HK-2 (cell line): ENCODE data around the gene AP3S2.
"Not testable (repeated sequence)": the region's sequence is repeated elsewhere in the genome, so short reads cannot be mapped to it uniquely, and the experiment has no call there.

ENCODE experiments used
- DNase-seq: peaks from one replicate; pipeline ENCODE4 v3.0.0-alpha.2; 2018; ENCODE audit not compliant: unreplicated experiment

Gene AP3S2

DNA sequence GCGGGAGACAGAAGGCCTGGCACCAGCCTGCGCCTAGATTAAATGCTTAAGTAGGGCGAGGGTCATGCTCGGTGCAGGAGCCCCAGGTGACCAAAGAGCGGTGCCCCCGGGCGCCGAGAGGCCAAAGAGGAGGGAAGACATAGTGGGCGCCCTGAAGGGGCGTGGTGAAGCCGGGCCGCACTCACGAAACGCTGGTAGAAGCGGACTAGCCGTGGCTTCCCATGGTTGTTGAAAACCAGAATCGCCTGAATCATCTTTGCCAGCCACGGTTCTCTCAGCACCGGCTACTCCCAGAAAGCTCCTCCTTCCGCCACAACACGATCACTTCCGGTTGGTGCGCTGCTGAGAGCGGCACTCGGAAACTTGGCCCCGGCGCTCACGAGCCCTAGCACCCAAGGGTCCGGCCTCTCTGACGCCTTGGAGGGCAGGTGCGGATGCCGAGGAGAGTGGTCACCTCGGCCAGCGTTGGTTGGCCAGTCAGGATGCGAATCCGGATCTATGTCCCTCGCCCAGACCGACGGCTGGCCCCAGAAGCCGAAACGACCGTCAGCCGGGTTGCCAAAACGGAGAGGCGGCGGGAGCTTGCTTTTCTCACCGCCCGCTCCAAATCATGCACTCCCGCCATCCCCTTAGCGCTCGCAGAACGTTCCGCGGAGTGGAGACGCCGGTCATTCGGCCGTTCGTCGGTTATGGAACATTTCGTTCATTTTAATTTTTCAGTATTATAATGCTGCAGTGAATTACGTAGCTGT, at the start of gene AP3S2:
AP3S2 (minus strand) TSS at position 299 of the 752 bp plus-strand sequence; CDS start at position 254, 45 bp downstream.
- peak; percentile 91 for DNase-seq

DNA sequence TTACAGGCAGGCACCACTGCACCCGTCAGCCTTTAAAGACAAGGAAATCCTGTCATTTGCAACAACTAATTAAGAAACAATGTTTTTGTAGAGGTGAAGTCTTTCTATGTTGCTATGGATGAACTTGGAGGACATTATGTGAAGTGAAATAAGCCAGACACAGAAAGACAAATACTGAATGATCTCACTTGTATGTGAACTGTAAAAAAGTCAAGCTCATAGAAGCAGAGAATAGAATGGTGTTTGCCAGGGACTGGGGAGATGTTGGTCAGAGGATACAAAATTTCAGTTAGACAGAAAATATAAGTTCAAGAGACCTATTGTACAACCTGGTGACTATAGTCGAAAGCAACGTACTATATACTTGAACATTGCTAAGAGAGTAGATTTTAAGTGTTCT, 46.1 kb upstream of the AP3S2 start:
- DNase-seq, result no peak

DNA sequence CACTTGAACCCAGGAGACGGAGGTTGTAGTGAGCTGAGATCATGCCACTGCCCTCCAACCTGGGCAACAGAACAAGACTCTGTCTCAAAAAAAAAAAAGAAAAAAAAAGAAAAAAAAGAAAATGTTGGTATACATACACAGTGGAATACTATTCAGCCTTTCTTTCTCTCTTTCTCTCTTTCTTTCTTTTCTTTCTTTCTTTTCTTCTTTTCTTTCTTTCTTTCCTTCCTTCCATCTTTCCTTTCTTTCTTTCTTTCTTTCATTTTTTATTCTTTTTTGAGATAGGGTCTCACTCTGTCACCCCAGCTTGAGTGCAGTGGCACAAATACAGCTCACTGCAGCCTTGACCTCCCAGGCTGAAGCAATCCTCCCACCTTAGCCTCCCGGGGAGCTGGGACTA, 45.6 kb upstream of the AP3S2 start:
- DNase-seq, result not testable (repeated sequence)

DNA sequence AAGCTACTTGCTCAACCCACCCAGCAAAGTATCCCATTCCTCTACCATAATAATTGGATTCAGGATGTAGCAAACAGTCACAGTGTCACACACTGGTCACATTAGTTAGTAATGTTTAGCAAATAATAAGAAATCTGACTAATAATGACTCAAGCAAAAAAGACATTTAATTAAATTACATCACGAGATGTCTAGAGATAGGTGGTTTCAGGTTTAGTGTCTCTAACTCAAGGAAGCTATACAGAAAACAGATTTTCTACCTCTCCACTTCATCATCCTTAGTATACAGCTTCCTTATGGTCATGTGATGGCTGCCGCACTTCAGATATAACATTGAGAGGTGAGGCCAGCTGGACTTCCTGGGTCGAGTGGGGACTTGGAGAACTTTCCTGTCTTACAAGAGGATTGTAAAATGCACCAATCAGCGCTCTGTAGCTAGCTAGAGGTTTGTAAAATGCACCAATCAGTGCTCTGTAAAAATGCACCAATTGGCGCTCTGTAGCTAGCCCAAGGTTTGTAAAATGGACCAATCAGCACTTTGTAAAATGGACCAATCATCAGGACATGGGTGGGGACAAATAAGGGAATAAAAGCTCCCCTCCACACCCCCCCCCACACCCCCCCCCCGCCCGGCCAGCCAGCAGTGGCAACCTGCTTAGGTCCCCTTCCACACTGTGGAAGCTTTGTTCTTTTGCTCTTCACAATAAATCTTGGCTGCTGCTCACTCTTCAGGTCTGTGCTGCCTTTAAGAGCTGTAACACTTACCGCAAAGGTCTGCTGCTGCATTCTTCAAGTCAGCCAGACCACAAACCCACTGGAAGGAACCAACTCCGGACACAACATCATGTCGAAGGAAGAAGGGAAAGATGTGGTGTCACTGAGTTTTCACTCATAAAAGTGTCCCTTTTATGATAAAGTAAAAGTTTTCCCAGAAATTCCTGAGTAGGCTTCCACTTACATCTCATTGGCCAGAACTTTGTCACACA, 43.9 kb upstream of the AP3S2 start:
- no peak for DNase-seq

DNA sequence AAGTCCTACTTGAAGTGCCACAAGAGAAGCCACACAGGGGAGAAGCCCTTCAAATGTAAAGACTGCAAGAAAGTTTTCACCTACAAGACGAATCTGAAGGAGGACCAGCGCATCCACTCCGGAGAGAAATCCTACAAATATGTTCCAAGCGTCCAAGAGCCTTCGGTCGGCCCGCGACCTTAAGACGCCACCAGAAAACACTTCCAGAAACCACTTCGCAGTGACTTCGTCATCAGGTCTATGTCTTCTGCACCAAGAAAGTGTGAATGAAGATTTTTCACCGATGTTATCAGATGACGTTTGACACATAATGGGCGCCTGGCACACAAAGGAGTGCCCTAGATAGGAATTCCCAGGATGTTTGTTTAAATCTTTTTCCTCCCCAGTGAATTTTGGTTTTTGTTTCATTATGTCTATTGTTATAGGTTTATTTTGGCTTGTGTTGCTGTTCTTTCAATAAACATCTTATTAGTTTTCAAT, 43.0 kb upstream of the AP3S2 start:
- DNase-seq, result no peak

DNA sequence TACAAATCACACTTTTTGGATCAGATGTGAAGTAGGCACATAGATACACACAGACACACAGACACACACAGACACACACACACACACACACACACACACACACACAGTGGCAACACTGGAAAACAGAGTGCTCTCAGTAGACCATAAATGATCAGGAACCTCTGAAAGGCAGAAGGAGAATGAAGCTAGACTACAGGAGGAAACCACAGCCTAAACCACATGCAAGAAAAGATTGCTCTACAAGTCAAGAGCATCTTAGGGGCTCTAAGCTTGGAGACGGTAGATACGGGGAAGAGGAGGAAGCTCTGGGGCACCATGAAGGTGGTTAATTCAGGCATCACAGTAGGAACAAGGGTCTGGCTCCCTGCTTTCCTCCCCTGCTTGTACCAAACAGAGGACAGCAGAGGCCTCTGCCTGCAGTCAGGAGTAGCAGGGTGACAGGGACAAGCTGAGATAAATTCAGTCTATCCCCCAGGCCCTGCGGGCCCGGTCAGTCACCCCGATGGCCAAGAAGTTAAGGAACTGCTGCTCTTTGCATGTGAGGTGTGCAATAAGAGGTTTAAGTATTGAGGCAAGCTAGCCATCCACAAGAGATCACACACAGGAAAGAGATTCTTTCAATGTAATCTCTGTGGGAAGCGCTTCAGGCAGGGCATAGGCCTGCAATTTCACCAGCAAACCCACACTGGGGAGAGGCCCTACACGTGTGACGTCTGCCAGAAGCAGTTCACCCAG, 42.4 kb upstream of the AP3S2 start:
- DNase-seq, result no peak

DNA sequence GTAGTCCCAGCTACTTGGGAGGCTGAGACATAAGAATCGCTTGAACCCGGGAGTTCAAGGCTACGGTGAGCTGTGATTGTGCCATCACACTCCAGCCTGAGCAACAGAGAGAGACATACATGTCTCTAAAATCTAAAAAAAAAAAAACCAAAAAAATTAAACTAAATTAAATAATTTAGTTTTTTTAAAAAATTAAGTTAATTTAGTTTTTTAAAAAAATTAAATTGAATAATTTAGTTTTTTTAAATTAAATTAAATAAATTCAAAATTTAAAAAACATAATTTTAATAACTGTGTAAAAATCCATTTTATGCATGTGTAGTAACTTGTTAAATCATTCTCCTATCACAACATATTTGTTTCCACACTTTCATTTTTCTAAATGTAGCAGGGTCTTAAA, 39.1 kb upstream of the AP3S2 start:
- no peak for DNase-seq

DNA sequence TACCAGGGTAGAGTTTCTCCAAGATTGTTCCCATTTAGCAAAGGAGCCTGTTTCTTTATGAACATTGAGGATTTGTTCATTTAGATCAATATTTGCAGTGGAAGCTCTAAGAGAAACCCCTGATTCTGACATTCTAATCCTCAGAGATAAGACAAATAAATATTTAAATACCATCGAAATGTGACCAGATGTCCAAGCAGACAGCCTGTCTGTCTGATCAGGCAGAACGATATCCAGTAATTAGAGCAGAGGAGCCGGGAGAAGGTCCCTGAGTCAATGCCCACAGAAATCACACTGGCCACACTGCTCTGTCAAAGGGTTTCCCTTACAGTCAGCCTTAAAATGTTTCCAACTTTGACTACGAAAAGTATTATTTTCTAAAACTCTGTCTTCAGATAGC, 34.6 kb upstream of the AP3S2 start:
- no peak for DNase-seq

DNA sequence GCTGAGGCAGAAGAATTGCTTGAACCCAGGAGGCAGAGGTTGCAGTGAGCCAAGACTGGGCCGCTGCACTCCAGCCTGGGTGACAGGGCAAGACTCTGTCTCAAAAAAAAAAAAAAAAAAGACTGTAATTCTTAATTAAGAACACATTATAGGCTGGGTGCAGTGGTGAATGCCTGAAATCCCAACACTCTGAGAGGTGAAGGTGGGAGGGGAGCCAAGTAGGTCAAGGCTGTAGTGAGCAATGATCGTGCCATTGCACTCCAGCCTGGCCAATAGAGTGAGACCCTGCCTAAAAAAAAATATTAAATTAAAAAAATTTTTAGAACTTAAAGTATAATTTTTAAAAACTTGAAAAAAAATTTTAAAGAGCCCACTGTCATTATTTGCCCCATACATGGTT, 32.4 kb upstream of the AP3S2 start:
- no peak for DNase-seq

DNA sequence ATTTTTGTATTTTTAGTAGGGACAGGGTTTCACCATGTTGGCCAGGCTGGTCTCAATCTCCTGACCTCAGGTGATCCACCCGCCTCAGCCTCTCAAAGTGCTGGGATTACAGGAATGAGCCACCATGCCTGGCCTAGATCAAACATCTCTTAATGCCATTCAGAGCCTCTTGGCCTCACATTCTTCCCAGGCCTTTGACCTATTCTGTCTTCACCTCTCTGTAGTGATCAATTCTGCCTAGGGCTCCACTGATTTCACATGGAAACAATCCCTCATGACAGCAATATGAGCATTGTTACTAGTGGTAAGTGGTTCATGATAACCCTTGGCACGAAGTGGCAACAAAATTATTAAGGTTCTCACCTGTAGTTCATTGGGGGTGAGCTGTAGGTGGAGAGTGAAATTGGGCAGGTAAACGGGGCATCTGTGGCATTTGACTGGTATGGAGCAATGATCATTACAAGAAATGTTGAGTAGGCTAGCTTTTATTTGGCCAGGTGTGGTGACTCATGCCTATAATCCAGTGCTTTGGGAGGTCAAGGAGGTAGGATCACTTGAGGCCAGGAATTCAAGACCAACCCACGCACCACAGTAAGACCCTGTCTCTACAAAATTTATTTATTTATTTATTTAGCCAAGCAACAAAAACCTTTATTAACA, 23.8 kb upstream of the AP3S2 start:
- no peak for DNase-seq

DNA sequence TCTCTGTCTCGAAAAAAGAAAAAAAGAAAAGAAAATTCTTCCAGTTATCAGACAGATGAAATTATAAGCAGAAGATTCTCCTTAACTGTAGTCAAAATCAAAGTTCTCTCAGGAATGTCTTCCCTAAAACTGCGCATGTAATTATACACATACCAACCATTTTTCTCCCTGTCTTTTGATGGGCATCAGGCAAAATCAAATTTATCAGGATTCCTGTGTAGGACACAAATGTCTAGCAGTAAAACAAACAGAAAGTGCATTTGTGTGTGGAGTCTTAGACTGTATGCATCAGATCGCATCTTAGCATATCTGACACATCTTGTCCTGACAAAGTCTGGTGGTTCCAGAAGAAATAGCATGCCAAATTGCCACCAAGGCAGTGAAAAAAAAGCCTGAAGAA, 22.9 kb upstream of the AP3S2 start:
- DNase-seq, result no peak

DNA sequence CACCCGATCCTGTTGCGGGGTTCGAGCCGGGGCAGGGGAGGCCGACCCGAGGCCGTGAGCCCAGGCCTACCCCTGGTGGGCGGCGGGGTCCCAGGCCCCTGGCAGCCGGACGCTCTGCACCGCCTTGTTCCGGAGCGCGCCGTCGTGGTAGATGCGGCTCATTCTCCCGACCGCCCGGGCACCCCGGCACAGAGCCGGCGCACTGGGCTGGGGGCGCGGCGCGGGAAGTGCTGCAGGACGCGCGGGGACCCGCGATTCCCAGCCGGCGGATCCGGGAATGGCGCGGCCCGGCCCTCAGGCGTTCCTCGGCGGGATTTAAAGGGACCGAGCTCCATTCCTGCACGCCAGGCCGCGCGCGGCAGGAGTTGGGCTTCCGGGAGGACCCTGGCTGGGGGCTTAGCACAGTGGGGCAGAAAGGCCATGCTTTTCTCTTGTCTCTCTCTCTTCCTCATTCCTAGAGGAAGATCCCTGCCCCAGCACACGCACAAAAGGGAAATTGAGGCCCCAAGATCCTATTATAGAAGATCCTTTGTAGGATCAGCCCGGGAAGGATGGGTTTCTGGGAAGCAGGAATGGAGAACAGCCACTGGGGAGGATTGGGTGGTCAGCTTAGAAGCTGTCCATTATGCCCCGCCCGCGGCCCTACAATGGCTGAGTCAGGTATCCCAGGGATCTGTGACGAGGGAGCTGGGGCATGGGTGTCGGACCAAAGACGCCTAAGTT, 19.0 kb upstream of the AP3S2 start, which contains the start of gene ARPIN:
ARPIN (minus strand) TSS at position 279 of the 723 bp plus-strand sequence; CDS start at position 162, 117 bp downstream.
- DNase-seq, result peak; percentile 33

DNA sequence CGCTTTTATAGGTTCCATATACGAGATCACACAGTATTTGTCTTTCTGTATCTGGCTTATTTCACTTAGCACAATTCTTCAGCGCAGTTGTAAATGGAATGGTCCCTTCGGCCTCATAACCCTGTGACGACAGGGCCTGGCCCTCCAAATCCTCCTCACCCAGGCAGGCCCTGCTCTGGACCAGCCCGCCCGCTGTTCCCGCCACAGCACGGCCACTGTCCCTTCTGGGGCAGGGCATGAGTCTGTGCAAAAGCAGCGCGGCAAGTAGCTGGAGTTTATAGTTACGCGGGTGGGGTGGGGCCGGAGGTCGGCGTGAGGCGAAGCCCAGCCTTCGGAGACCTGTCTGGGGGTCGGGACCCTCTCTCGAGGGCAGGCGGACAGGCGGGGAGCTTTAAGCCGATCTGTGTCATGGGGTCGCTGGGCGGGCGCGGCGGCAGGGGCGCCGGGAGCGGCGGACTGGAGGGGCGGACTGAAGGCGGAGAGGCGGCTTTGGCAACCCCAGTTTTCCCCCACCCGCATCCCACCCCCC, 18.4 kb upstream of the AP3S2 start:
- peak; percentile 32 for DNase-seq

DNA sequence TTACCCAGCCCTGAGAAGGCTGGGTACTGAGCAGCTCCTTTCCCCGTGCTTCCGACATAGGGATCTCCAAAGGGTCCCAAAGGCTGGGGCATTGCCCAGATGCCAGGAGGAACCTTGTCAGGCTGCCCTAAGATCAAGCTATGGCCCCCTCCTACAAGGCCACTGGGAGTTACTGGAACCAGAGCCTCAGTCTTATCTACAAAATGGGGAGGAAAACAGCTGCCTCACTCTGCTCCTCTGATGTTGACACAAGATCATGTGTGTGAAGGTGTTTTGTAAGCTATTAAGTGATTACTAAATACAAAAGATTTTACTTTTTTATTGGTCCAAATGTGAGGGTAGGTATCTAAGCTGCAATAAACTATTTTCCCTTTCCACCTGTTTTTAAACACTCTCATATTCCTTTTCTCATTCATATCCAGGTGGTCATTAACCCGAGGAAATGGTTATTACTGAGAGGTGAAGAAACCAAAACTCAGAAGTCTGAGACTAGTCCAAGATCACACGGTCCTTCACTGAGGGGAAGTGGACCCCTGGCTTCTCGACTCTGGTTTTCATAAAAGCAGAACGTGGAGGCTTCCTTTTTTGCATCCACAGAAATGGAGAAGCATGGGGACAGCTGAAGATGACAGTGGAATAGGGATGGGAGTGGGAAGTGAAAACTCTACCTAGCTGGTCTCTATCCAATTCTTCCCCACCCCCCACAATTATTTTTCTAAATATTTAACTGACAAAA, 17.3 kb upstream of the AP3S2 start:
- no peak for DNase-seq

DNA sequence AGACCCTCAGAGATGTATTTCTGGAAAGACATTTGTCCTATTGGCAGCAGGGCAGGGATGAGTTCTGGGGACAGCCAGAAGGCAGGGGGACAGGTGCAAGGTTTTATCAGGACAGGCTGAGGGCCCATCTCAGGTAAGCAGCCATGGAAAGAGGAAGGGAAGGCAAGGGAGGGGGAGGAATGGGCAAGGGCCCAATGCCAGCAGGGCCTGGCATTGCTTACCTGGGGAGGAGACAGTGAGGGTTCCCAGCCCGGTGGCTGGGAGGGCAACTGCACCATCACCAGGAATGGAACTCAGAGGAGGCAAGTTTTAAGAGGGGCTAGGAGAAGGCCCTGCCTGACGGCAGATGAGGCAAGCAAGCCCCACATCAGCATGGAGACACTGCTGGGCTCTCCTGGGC, 15.8 kb upstream of the AP3S2 start:
- no peak for DNase-seq

DNA sequence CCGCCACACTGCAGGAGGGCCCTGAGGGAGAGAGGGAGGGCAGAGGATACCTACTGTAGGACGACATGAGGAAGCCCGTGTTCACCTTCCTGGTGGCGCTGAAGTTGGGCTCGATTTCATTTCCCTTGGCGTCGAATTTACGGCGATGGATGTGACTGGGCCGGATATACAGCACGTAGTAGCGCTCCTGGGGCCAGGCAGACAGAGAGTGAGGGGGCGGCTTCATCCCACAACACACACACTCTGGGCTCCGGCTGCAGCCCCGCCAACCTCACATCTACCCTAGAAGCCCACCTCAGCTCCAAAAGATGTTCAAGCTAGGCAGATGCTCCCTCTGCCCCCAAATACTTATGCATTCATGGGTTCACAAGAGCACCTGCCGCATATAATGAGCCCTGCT, 14.4 kb upstream of the AP3S2 start:
- no peak for DNase-seq

DNA sequence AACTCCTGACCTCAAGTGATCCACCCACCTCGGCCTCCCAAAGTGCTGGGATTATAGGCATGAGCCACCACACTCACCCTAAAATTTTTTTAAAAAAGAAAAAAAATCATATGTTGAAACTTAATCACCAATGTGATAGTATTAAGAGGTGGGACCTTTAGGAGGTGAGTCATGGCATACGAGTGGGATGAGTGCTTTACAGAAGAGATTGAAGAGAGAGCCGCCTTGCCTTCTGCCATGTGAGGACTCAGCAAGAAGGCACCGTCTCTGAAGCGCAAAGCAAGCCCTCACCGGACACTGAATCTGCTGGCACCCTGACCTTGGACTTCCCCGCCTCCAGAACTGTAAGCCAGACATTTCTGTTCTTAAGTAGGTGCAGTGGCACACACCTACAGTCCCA, 13.5 kb upstream of the AP3S2 start:
- DNase-seq, result no peak

DNA sequence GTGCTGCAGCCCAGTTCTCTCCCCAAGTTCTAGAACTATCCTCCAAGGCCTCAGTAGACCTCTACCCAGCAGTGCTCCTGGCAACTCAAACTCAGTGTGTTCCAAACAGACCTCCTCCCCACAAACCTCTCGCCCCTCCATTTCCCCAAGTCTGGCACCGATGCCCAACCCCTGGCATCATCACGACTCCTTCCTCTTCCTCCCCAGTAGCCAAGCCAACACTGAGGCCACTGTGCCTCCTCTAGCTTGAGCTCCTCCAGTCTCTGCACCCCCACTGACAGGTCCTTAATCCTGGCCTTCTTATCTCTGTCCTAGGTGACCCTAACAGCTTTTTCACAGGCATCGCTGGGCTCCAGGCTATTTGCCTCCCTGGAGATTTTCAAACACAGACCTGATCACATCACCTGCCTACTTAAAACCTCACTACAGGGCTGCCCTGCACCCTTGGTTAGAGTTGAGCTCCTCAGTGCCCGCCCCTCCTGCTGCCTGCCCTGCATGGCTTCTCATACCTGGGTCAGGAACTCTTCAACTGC, 12.1 kb upstream of the AP3S2 start:
- no peak for DNase-seq

DNA sequence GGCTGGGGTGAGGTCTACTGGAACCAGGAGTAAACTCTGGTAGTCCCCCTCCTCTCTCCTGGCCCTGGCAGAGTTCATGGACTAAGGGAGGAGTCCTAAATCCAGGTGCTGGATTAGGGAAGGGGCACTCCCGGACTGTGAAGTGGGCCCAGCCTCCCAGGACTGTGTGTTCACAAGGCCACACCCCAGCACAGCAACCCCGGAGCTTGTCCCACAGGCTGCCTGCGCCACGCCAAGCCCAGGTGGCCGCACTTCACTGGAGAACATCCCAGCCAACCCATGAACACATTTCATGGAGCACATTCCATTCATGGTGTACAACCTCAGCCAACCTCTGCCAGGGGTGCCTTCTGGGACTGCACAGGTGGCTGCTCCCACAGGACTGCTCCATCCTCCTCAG, 10.7 kb upstream of the AP3S2 start:
- no peak for DNase-seq

DNA sequence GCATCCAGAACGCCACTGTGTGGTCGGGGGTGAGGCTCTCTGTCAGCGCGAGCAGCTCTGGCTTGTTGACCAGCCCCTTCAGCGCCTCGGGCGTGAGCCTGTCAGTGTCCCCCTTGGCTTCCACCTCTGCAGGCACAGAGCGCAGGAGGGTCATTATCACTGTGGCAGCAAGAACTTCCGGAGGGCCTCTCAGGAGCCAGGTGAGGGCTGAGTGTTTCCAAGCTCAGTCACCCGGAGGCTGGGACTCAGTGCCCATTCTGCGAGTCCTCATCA, 10.0 kb upstream of the AP3S2 start:
- no peak for DNase-seq
